ENCODE data around the gene NFAM1. TPM values are rescaled to one million over a fixed set of nuclear protein-coding genes. Genes with fewer than 3 reads are reported as not detected.

NFAM1 gene
- 0.47 and 1.2 TPM in 2 replicates for total RNA-seq (2014; rRNA removed; shearing (Covaris generic))

- in situ Hi-C loops (cut with HindIII; ENCODE audit: low sequenced_read_pairs), result no loop called here
- DNase-seq (ENCODE audit: low spot score), result no peak
Observed at GRCh38 chr22:42432020-42432596, at the start of gene NFAM1. Gene NFAM1, minus strand, starts transcription at chr22:42432403. Its CDS starts 46 bp downstream, at chr22:42432357.

DNA sequence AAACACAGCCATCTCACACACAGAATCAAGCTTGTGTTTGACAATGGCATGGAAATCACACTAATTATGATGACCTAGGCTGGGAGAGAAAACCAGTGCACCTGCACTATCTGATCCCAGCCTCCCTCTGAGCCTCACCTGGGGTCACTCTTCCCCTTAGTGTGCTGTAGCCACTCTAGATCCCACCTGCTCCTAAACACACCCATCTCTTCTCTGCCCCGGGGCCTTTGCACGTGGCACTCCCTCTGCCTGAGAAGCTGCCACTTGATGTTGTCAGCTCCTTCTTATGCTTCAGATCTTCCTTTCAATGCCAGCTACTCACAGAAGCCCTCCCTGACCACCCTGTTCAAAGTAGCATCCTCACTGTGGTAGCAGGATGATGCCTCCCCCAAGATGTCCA, 42.9 kb upstream of the NFAM1 start:
- in situ Hi-C loops (cut with HindIII; ENCODE audit: low sequenced_read_pairs), result loop anchor here (10.0 kb wide), 1 partner anchor 100 kb away; no protein-coding TSS in a partner anchor
- no peak for DNase-seq (ENCODE audit: low spot score)

DNA sequence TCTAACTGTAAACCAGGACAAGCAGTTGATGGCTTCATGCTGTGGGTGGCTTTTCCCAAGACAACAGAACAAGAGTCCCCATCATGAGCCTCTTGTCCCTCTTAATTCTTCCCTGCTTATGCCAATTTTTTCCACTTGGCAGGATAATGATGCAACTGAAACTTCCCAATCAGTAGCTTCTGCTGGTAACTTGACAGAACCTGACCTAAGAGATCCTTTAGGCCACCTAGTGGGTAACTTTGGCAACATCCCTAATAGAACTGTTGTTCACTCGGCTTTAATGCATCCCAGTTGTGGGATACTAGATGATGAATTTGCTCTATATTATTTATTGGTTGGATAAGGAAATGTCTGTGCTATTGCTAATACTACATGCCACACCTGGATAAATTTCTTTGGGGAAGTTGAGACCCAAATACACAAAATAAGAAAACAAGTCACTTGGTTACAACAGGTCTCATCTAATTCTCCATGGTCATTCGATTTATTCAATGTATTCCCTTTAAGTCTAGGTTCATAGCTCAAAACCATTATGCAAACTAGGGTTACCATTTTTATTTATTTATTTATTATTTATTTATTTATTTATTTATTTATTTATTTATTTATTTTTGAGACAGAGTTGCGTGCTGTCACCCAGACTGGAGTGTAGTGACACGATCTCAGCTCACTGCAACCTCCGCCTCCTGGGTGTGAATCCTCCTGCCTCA, 41.4 kb upstream of the NFAM1 start:
- in situ Hi-C loops (cut with HindIII; ENCODE audit: low sequenced_read_pairs), result loop anchor here (10.0 kb wide), 1 partner anchor 99 kb away; no protein-coding TSS in a partner anchor
- peak; percentile 55 for DNase-seq (ENCODE audit: low spot score)

DNA sequence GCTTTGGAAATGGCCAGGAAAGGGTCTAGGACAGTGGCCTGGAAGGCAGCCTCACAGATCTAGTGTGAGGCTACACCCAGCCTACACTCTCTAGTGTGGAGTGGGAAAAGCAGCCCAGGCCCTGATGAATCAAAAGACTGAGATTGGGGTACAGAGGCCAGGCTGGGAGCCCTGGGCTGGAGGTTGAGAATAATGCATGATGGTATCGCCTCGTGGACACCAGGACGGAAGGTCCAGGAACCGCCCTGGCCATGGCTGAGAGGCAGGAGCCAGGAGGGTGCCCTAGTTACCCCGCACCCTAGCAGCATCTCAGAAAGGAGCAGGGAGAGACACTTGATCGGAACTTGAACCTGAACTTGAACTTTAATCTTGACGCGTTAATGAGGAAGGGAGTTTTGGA, 40.5 kb upstream of the NFAM1 start:
- in situ Hi-C loops (cut with HindIII; ENCODE audit: low sequenced_read_pairs), result loop anchor here (10.0 kb wide), 1 partner anchor 98 kb away; no protein-coding TSS in a partner anchor
- no peak for DNase-seq (ENCODE audit: low spot score)

DNA sequence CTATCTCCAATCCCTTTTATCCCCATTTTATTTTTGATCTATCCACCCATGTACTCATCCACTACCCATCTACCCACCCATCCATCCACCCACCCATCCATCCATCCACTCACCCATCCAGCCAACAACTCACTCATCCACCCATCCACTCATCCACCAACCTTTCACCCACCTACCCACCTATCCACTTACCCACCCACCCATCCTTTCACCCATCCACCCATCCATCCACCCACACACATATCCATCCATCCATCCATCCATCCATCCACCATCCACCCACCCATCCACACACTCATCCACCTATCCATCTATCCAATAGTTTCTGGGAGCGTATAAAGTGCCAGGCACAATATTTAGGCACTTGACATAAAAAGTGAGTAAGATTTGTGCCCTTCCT, 39.2 kb upstream of the NFAM1 start:
- DNase-seq (ENCODE audit: low spot score), result no peak
- in situ Hi-C loops (cut with HindIII; ENCODE audit: low sequenced_read_pairs), result loop anchor here (10.0 kb wide), 1 partner anchor 97 kb away; no protein-coding TSS in a partner anchor

DNA sequence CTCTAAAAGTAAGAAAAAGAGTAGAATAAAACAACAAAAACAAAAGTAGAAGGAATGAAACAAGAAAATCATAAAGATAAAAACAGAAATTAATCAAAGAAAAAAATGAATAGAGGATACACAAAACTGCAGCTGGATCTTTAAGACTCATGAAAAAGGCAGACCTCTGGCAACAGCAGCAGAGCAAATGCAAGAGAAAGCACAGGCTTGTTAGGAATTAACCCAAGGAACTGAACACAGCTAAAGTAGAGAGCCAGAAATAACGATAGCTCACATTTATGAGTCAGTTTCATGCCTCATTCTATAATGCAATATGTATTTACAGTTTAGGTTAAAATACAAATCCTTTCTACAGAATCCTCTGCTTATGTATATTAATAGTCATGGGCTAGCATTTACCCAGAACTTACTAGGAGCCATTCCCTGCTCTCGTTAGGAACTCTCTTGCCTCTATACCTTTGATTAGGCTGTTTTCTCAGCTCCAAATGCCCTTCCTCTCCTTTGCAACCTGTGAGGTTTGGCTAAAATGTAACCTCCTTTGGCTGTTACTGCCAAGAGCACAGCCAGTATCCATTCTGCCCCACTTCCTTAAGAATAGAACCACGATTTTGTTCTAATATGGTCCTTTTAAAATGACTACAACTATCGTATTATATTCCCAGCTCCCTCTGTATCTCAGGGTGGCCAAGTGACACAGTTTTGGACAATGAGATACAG, 38.3 kb upstream of the NFAM1 start:
- in situ Hi-C loops (cut with HindIII; ENCODE audit: low sequenced_read_pairs), result loop anchor here (10.0 kb wide), 1 partner anchor 96 kb away; no protein-coding TSS in a partner anchor
- peak; percentile 9 for DNase-seq (ENCODE audit: low spot score)

- in situ Hi-C loops (cut with HindIII; ENCODE audit: low sequenced_read_pairs), result no loop called here
Observed at GRCh38 chr22:42468841-42469240, 36.6 kb upstream of the NFAM1 start.

GRCh38 chr22:42462016-42462415, 29.8 kb upstream of the NFAM1 start:
- in situ Hi-C loops (cut with HindIII; ENCODE audit: low sequenced_read_pairs), result no loop called here
- no peak for DNase-seq (ENCODE audit: low spot score)

More at GRCh38 chr22:42468841-42469240, 36.6 kb upstream of the NFAM1 start:
- DNase-seq (ENCODE audit: low spot score), result no peak

DNA sequence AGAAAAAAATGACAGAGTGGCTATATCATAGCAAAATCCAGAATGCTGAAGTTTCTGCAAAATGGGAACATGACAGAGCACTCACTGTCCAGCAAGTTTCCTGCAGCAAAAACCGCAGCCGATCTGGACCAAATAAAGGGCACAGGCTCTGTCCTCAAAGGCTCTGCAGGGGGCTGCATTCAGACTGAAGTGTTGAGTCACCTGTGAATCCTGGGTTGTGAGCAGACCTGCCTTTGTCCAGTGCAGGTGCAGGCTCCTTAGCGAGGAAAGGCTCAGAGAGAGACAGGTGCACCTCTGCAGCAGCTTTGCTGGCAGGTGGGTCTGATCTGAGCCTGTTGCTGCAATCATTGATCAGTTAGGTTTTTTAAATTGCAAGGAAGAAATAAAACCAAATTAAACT, 29.3 kb upstream of the NFAM1 start:
- DNase-seq (ENCODE audit: low spot score), result no peak
- in situ Hi-C loops (cut with HindIII; ENCODE audit: low sequenced_read_pairs), result no loop called here

DNA sequence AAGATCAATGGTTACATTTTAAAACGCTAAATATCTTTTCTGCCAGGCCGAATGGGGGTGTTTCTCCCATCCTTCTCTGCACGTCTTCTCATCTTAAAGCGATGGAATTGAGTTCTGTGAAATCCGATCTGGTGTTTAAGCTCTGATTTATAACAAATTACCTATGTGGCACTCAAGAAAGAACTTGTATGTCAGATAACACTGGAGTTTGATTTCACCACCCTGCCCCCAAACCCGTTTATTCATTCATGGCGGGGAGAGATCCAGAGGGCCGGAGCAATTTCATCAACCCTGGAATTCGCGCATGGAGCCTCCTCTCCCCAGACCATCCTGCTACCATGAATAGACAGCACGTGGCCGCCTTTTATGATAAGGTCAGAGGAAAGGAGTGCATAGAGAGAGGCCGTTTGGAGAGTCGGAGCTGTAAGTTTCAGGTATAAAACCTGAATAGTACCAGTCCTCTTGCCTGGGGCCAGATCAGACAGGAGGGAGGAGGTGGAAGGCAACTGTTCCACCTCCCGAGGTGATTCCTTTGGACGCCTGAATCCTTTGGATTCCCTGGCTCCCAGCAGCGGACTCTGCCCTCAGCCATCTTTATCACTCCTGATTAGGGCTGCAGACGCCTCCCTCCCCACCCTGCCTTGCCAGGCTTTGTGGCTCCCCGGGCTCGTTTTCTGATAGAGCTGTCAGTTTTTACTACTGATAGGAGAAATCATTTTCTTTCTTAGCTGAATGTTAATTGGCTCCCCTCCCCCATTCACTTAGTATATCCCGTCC, 27.3 kb upstream of the NFAM1 start:
- no peak for DNase-seq (ENCODE audit: low spot score)
- in situ Hi-C loops (cut with HindIII; ENCODE audit: low sequenced_read_pairs), result no loop called here

GRCh38 chr22:42452916-42453315, 20.7 kb upstream of the NFAM1 start:
- DNase-seq (ENCODE audit: low spot score), result no peak
- in situ Hi-C loops (cut with HindIII; ENCODE audit: low sequenced_read_pairs), result no loop called here

DNA sequence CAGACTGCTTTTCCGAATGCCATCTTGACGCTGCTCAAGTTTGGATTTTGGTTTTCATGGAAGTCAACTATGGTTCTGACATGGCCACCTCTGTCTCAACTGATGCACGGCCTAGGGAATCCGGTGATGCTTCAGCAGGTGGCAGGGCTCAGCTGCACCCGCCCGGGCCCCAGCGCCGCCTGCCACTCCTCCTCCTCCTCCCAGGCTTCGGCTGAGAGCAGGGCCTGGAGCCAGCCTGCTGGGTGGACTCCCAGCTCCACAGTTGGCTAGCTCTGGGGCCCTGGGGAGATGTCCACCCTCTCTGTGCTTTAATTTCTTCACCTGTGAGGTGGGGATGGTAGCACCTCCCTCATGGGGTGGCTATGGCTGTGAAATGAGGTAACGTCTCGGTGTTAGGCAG, 20.3 kb upstream of the NFAM1 start:
- in situ Hi-C loops (cut with HindIII; ENCODE audit: low sequenced_read_pairs), result no loop called here
- no peak for DNase-seq (ENCODE audit: low spot score)

- in situ Hi-C loops (cut with HindIII; ENCODE audit: low sequenced_read_pairs), result no loop called here
- no peak for DNase-seq (ENCODE audit: low spot score)
Observed at GRCh38 chr22:42451499-42452145, 19.4 kb upstream of the NFAM1 start.

- no peak for DNase-seq (ENCODE audit: low spot score)
- in situ Hi-C loops (cut with HindIII; ENCODE audit: low sequenced_read_pairs), result no loop called here
Observed at GRCh38 chr22:42450862-42451261, 18.7 kb upstream of the NFAM1 start.

DNA sequence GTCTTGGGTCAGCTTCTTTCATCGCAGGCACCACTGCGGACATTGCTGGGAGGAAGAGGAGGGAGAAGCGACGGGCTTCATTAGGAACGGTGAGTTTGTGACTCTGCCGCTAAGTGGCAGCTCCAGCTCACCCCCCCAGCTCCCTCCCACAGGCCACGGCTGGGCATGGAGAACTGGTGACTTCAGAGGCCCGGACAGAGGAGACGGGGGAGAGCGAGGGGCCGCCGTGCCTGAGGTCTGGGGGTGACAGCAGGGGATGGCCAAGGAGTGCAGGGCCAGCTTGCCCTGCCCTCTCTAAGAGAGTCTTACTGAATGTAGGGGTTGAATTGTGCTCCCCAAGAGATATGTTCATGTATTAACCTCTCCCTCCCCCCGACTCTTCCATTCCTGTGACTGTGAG, 13.9 kb upstream of the NFAM1 start:
- in situ Hi-C loops (cut with HindIII; ENCODE audit: low sequenced_read_pairs), result loop anchor here (10.0 kb wide), 1 partner anchor 281 kb away; no protein-coding TSS in a partner anchor
- DNase-seq (ENCODE audit: low spot score), result no peak

DNA sequence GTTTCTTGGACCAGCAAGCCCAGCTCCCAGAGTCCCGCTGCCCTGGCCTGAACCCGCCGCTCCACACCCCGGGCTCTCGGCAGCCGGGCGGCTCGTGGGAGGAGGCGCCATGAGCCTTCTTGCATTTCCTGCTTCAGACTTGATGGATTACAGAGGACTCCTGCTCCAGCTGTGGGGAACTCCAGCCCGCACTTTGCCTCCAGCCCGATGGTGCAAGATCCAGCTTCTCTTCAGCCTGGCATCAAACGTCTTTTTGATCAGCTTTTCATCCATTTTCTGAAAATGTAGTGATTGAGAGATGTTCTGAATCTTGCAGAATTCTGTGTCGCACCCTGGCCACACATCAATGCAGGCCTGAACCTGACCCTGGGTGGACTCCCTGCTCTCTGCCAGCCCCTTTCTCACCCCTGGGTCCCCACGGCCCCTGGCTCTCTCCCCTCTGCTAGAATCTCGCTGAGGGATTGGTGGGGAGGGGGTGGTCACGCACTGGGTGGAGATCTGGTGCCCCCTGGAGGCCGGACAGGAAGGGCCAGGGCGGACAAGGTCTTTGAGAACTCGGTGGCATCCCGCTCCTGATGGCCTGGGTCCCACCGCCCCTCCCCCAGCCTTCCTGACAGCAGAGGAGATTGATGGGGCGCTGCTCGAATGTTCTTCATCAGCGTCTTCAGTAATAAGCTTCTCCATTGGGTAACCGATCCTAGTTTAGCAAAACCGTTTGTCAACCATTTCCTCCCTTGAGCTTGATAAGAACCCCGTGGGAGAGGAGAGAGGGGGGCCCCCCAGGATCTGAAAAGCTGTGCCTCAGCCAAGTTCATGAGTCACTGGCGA, 12.1 kb upstream of the NFAM1 start:
- peak; percentile 73 for DNase-seq (ENCODE audit: low spot score)
- in situ Hi-C loops (cut with HindIII; ENCODE audit: low sequenced_read_pairs), result loop anchor here (10.0 kb wide), 1 partner anchor 279 kb away; no protein-coding TSS in a partner anchor

GRCh38 chr22:42443240-42444076, 11.3 kb upstream of the NFAM1 start:
- in situ Hi-C loops (cut with HindIII; ENCODE audit: low sequenced_read_pairs), result loop anchor here (10.0 kb wide), 1 partner anchor 279 kb away; no protein-coding TSS in a partner anchor

More at GRCh38 chr22:42443240-42444076, 11.3 kb upstream of the NFAM1 start:
- DNase-seq (ENCODE audit: low spot score), result no peak

All from G401 (cell line).